Measurements from ENCODE around the gene RIPOR2. TPM values are rescaled to one million over a fixed set of nuclear protein-coding genes. Genes with fewer than 3 reads are reported as not detected.

RIPOR2 gene
- 1 to 10 TPM; 4.8 to 5.4 TPM for total RNA-seq
- long read RNA-seq, partial matches to known transcripts, result 0 of 2 reads
- long read RNA-seq, other reads (novel, unspliced or antisense), result 1 of 2 reads

GRCh38 chr6:24935366-24936152 lies at the start of gene RIPOR2:
Gene RIPOR2, minus strand, starts transcription at chr6:24935960. Its CDS starts 62 bp downstream, at chr6:24935898.
- DNase-seq (peak; percentile 24), ATAC-seq (peak; percentile 46 to 51)
- intact Hi-C loops (cut with DNase I), result no loop called here

GRCh38 chr6:24985323-24985722 lies 49.6 kb upstream of the RIPOR2 start:
- intact Hi-C loops (cut with DNase I), result no loop called here
- DNase-seq, result no peak
- ATAC-seq, result no peak

GRCh38 chr6:24982231-24982630 lies 46.5 kb upstream of the RIPOR2 start:
- intact Hi-C loops (cut with DNase I), result no loop called here
- ATAC-seq (peak in 1 of 2 donors; percentile 37), DNase-seq (no peak)

GRCh38 chr6:24981386-24981760 lies 45.6 kb upstream of the RIPOR2 start:
- ATAC-seq, result peak in 1 of 2 donors; percentile 22
- intact Hi-C loops (cut with DNase I), result no loop called here

GRCh38 chr6:24980507-24981385 lies 45.0 kb upstream of the RIPOR2 start:
- intact Hi-C loops (cut with DNase I), result no loop called here
- DNase-seq (no peak), ATAC-seq (peak in 1 of 2 donors; percentile 60)

More at GRCh38 chr6:24981386-24981760, 45.6 kb upstream of the RIPOR2 start:
- DNase-seq, result no peak

- ATAC-seq (no peak), DNase-seq (no peak)
- intact Hi-C loops (cut with DNase I), result no loop called here
Observed at GRCh38 chr6:24979176-24979575, 43.4 kb upstream of the RIPOR2 start.

- intact Hi-C loops (cut with DNase I), result no loop called here
- ATAC-seq (no peak), DNase-seq (no peak)
Observed at GRCh38 chr6:24974182-24975171, 38.7 kb upstream of the RIPOR2 start.

GRCh38 chr6:24972311-24972958 lies 36.7 kb upstream of the RIPOR2 start:
- no peak for ATAC-seq
- intact Hi-C loops (cut with DNase I), result no loop called here
- no peak for DNase-seq

- intact Hi-C loops (cut with DNase I), result no loop called here
- no peak for DNase-seq
- no peak for ATAC-seq
Observed at GRCh38 chr6:24971067-24971466, 35.3 kb upstream of the RIPOR2 start.

- intact Hi-C loops (cut with DNase I), result no loop called here
- ATAC-seq, result no peak
Observed at GRCh38 chr6:24969343-24969860, 33.6 kb upstream of the RIPOR2 start.

GRCh38 chr6:24968783-24969182 lies 33.0 kb upstream of the RIPOR2 start:
- no peak for DNase-seq
- ATAC-seq, result no peak
- intact Hi-C loops (cut with DNase I), result no loop called here

More at GRCh38 chr6:24969343-24969860, 33.6 kb upstream of the RIPOR2 start:
- DNase-seq, result no peak

GRCh38 chr6:24967211-24967610 lies 31.5 kb upstream of the RIPOR2 start:
- DNase-seq (no peak), ATAC-seq (no peak)
- intact Hi-C loops (cut with DNase I), result no loop called here

GRCh38 chr6:24966381-24966780 lies 30.6 kb upstream of the RIPOR2 start:
- no peak for ATAC-seq
- DNase-seq, result no peak
- intact Hi-C loops (cut with DNase I), result no loop called here

- ATAC-seq, result no peak
- no peak for DNase-seq
- intact Hi-C loops (cut with DNase I), result no loop called here
Observed at GRCh38 chr6:24963887-24964570, 28.3 kb upstream of the RIPOR2 start.

GRCh38 chr6:24963339-24963738 lies 27.6 kb upstream of the RIPOR2 start:
- ATAC-seq (no peak), DNase-seq (no peak)
- intact Hi-C loops (cut with DNase I), result no loop called here

GRCh38 chr6:24961852-24962251 lies 26.1 kb upstream of the RIPOR2 start:
- DNase-seq (no peak), ATAC-seq (no peak)
- intact Hi-C loops (cut with DNase I), result no loop called here

GRCh38 chr6:24960991-24961475 lies 25.3 kb upstream of the RIPOR2 start:
- ATAC-seq (no peak), DNase-seq (no peak)
- intact Hi-C loops (cut with DNase I), result no loop called here

Measured in left cardiac atrium (tissue), 4 donors.